Measurements from ENCODE around the gene UPF2. TPM values are rescaled to one million over a fixed set of nuclear protein-coding genes. Genes with fewer than 3 reads are reported as not detected.
A peak's percentile ranks its signal among the peaks of the same experiment; 100 is the strongest.

Gene UPF2
- total and polyA plus RNA-seq, 2 of the 4 experiments (the other 2 are of a cell fraction), result 9.2 to 14.3 TPM

DNA sequence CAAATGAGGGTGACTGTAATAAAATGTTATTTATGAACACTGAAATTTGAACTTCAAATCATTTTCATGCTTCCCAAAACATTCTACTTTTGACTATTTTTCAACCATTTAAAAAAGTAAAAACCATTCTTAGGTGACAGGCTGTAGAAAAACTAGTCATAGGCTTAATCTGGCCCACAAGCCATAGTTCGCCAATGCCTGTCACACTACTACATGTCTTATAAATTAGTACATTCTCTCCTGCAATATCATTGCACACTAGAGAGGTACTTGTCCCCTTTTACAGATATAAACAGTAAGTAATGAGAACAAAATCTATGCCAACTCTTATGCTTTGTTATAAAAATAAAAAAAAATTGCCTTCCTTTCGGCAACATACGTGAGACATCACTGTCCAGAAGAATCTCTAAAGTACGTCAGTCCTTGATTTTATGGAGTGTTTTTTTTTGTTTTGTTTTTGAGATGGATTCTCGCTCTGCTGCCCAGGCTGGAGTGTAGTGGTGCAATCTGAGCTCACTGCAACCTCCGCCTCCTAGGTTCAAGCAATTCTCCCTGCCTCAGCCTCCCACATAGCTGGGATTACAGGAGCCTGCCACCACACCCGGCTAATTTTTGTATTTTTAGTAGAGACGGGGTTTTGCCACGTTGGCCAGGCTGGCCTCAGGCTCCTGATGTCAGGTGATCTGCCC lies 23.2 kb downstream of the UPF2 start:
- H3K4me1 ChIP-seq (ENCODE audit: control insufficient read depth, insufficient read depth, low read length), result peaks cover 4% of the 10 kb centered on the region
- no peak overlapping the region for H2BK15ac ChIP-seq (ENCODE audit: low read depth, low read length)
- DNase-seq (peak; percentile 29), ATAC-seq (ENCODE audit: low read depth) (peak; percentile 55)
- H2AK9ac ChIP-seq (replicated peaks; ENCODE audit: low read depth, low read length, poor library complexity), result no peak overlapping the region
- H3K18ac ChIP-seq (ENCODE audit: low read depth, low read length), result no peak overlapping the region
- no peak overlapping the region for H2BK20ac ChIP-seq (ENCODE audit: low read depth, low read length)
- H2BK120ac ChIP-seq (ENCODE audit: low read depth, low read length), result no peak overlapping the region
- H3K9me3 ChIP-seq (ENCODE audit: control insufficient read depth, insufficient read depth, low read length), result no peaks in the 10 kb centered on the region
- no peak overlapping the region for H4K91ac ChIP-seq (ENCODE audit: insufficient read depth, low read depth, low read length)
- H3K23ac ChIP-seq (ENCODE audit: low read depth, low read length), result no peak overlapping the region
- H3K56ac ChIP-seq (ENCODE audit: extremely low read depth, insufficient read depth, low read length), result no peak overlapping the region
- peaks cover 16 to 45% of the 10 kb centered on the region in 2 experiments; a peak in 3 of 4 replicates for H3K79me1 ChIP-seq (ENCODE audit: low read depth in 1 of 2, low read length in 2 of 2)
- no peak overlapping the region for H2AFZ ChIP-seq (replicated peaks; ENCODE audit: low read length, poor library complexity)
- H3K14ac ChIP-seq (replicated peaks; ENCODE audit: low read depth, low read length), result no peak overlapping the region
- H4K8ac ChIP-seq (ENCODE audit: low read depth in 2 of 2, low read length in 2 of 2), result no peak overlapping the region
- no peak overlapping the region for H3K9ac ChIP-seq (ENCODE audit: low read depth, low read length)
- no peak overlapping the region for H3K4me3 ChIP-seq (ENCODE audit: insufficient read depth, low read depth, low read length)
- ChIA-PET CTCF (no interaction called here), POLR2A (ENCODE audit: unreplicated experiment) (no interaction called here)
- H3K4me2 ChIP-seq (ENCODE audit: low read depth, low read length), result peak overlapping the region; percentile 14; the same call in 1 of the 2 replicates
- H4K20me1 ChIP-seq (ENCODE audit: insufficient read depth, low read length), result peaks cover 6% of the 10 kb centered on the region; the same call in 1 of the 2 replicates
- no peak overlapping the region for H3K4ac ChIP-seq (ENCODE audit: low read depth, low read length)
- in situ Hi-C loops (cut with MboI; ENCODE audit: low sequenced_read_pairs) (no loop called here), intact Hi-C loops (cut with micrococcal nuclease) (no loop called here), dilution Hi-C loops (cut with HindIII; ENCODE audit: low sequenced_read_pairs, unreplicated experiment) (no loop called here)
- no TSS peak for BruUV-seq (replicated peaks)
- no peaks in the 10 kb centered on the region; the same call in 1 of the 2 replicates for H3K9me1 ChIP-seq (ENCODE audit: insufficient read depth, low read length)
- no CpG with 5 or more reads among the region's 9 CpGs for WGBS, 2 experiments (ENCODE audit: extremely low coverage in 2 of 2, insufficient read length in 1 of 2)
- peak overlapping the region; percentile 41 for H2BK5ac ChIP-seq (ENCODE audit: low read depth, low read length, poor library complexity, severe bottlenecking)
- no peak overlapping the region for H3K27ac ChIP-seq (ENCODE audit: insufficient read depth, low read length)
- H3K36me3 ChIP-seq (ENCODE audit: control insufficient read depth, insufficient read depth, low read length), result 0 out of 2 replicates have a peak, but pooled peaks cover 3% of the 10 kb centered on the region
- H4K5ac ChIP-seq (ENCODE audit: low read depth, low read length), result no peak overlapping the region
- TF ChIP-seq SMC3 (IDR thresholded peaks at IDR 0.05; ENCODE audit: low read depth, low read length), result no peak
- no peaks in the 10 kb centered on the region for H3K27me3 ChIP-seq (ENCODE audit: control insufficient read depth, insufficient read depth, low read length)
- no peak overlapping the region for H2AK5ac ChIP-seq (ENCODE audit: low read depth, low read length)
